ENCODE data around the gene ZNF385C. TPM values are rescaled to one million over a fixed set of nuclear protein-coding genes. Genes with fewer than 3 reads are reported as not detected.

The ZNF385C gene
- total RNA-seq, 4 donors from 2014 or later = 0.27 to 0.48 TPM; not detected in 2

DNA sequence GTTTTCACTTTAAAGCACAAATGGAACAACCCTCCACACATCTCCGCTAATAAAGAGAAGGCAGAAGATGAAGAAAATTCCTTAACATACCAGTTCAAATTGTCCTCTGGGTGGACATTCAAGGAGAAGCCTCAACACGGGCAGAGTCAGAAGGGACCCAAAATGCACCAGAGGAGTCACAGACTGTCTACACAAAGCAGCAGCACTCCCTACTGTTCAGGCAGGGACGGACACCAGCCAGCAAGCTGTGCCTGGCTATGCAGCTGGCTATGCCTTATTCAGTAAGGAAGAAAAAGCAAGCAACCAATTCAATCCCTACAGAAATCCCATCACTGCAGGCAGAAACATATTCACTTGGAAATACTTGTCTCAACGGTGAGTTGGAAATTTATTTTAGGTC lies 89.1 kb downstream of the ZNF385C start:
- no peak overlapping the region for H3K27ac ChIP-seq
- intact Hi-C loops (cut with DNase I; ENCODE audit: low total_unique reads) (no loop called here), in situ Hi-C loops (cut with MboI; ENCODE audit: low pct_ligation_motif_present in 1 of 4, low pct_unique_long_range_greater_than_20kb in 1 of 4, low sequenced_read_pairs in 3 of 4) (no loop called here)
- H3K4me3 ChIP-seq = no peak overlapping the region
- 80% methylated on average over 4 of the region's 4 CpGs; no CpG with 5 or more reads in 1 of the 2 donors for WGBS, 2 donors (ENCODE audit: low coverage in 1 of 2)
- no peaks in the 10 kb centered on the region for H3K36me3 ChIP-seq
- H3K27me3 ChIP-seq = no peaks in the 10 kb centered on the region
- no peak for TF ChIP-seq EP300 (IDR thresholded peaks at IDR 0.05; ENCODE audit: low read depth)
- TF ChIP-seq, protein P1, sequence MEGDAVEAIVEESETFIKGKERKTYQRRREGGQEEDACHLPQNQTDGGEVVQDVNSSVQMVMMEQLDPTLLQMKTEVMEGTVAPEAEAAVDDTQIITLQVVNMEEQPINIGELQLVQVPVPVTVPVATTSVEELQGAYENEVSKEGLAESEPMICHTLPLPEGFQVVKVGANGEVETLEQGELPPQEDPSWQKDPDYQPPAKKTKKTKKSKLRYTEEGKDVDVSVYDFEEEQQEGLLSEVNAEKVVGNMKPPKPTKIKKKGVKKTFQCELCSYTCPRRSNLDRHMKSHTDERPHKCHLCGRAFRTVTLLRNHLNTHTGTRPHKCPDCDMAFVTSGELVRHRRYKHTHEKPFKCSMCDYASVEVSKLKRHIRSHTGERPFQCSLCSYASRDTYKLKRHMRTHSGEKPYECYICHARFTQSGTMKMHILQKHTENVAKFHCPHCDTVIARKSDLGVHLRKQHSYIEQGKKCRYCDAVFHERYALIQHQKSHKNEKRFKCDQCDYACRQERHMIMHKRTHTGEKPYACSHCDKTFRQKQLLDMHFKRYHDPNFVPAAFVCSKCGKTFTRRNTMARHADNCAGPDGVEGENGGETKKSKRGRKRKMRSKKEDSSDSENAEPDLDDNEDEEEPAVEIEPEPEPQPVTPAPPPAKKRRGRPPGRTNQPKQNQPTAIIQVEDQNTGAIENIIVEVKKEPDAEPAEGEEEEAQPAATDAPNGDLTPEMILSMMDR (IDR thresholded peaks at IDR 0.05) = peak in 1 of 5 experiments; percentile 15
- no peaks in the 10 kb centered on the region for H3K9me3 ChIP-seq
- no peak for DNase-seq
- H3K4me1 ChIP-seq = peaks cover 7 to 63% (median 28%) of the 10 kb centered on the region in 4 donors

DNA sequence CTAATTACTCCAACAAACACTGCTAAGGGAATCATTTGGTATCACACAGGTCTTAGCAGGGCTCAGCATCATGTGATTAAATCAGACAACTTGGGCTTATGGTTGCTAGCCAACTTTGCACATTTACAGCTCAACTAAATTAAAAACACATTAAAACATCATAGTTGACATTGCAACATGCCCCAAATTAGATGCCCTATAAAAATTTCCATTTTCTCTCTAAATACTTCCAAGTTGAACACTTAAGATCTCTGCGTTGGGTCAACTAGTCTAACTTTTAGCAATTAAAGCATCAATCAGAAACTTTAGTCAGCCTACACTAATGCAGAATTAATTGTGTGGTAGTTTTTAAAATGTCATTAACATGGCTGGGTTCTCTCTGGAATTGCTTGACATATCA lies 93.1 kb downstream of the ZNF385C start:
- in situ Hi-C loops (cut with MboI; ENCODE audit: low pct_ligation_motif_present in 1 of 4, low pct_unique_long_range_greater_than_20kb in 1 of 4, low sequenced_read_pairs in 3 of 4) = no loop called here
- peaks cover 0 to 12% (median 0%) of the 10 kb centered on the region in 4 donors for H3K36me3 ChIP-seq
- DNase-seq = no peak
- no peak for TF ChIP-seq POLR2AphosphoS5 (IDR thresholded peaks at IDR 0.05)
- no peak for TF ChIP-seq POLR2A (IDR thresholded peaks at IDR 0.05)
- TF ChIP-seq, protein P1 (IDR thresholded peaks at IDR 0.05) = no peak
- TF ChIP-seq EP300 (IDR thresholded peaks at IDR 0.05; ENCODE audit: low read depth) = no peak
- H3K4me1 ChIP-seq = peaks cover 13 to 69% (median 28%) of the 10 kb centered on the region in 4 donors
- WGBS, 2 donors (ENCODE audit: low coverage in 1 of 2) = 60 to 71% methylated on average over 1 of the region's 1 CpG
- no peak overlapping the region for H3K27ac ChIP-seq
- H3K4me3 ChIP-seq = no peak overlapping the region
- no peaks in the 10 kb centered on the region for H3K9me3 ChIP-seq
- intact Hi-C loops (cut with DNase I; ENCODE audit: low total_unique reads) = no loop called here
- no peaks in the 10 kb centered on the region for H3K27me3 ChIP-seq

DNA sequence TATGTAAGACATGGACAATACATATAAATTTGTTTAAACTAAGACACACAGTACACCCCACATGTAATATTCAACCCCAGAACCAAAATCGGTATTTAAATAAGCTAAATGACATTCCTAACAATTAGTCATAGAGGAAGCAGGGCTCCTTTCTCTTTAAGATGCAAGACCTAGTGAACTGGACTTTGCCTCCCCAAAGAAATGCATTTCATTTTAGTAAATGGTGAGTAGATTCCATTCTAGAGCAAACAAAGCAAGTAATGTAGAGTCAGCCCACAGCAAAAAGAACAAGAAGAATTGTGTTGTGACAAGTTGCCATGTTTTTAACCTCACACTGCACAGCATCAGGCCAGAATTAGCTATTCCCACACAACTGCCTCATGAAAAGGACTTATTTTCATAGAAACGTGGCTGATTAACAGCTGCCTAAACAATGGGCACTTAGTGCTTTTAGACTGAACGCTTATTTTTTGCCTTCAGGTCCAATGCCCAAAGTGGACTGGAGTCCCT lies 95.4 kb downstream of the ZNF385C start:
- Histone ChIP-seq H3K27me3 (no peaks in the 10 kb centered on the region), H3K9me3 (no peaks in the 10 kb centered on the region), H3K4me1 (peaks cover 13 to 67% (median 30%) of the 10 kb centered on the region in 4 donors), H3K36me3 (peaks cover 0 to 30% (median 5%) of the 10 kb centered on the region in 4 donors), H3K4me3 (no peak overlapping the region), H3K27ac (peak overlapping the region in 3 of 4 donors; percentile 45 to 53 (median 46))
- DNase-seq = no peak
- TF ChIP-seq POLR2A (IDR thresholded peaks at IDR 0.05) (no peak), POLR2AphosphoS5 (IDR thresholded peaks at IDR 0.05) (no peak), EP300 (IDR thresholded peaks at IDR 0.05; ENCODE audit: low read depth) (no peak)
- TF ChIP-seq, protein P1 (IDR thresholded peaks at IDR 0.05) = no peak
- in situ Hi-C loops (cut with MboI; ENCODE audit: low pct_ligation_motif_present in 1 of 4, low pct_unique_long_range_greater_than_20kb in 1 of 4, low sequenced_read_pairs in 3 of 4) (no loop called here), intact Hi-C loops (cut with DNase I; ENCODE audit: low total_unique reads) (no loop called here)
- 33 to 51% methylated on average over 1 to 3 of the region's 3 CpGs for WGBS, 2 donors (ENCODE audit: low coverage in 1 of 2)

DNA sequence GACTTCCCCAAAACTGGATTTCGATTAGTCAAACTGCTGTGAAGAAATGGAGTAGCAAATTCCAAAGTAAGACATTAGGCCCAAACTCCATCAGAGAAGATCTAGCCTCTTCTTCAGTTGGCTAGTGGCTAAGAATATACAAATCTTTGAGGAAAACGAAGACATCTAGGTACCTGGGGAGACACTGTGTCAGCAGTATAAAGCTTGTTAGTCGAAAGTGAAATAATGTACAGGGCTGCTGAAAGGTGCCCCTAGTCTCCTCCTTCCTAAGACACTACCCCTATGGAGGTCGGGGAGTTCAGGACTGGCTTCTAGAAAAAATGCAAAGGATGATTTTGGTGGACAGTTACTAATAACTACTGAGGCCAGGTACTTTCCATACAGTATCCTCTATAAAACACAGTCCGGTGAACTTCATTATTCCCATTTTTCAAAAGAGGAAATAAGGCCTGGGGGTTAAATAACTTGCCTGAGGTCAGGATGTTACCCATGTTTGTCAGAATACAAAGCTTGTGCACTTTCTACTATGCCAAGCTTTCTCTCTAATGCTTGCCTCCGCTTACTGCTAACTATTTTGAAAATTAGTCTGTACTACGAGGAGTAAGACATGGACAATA lies 96.0 kb downstream of the ZNF385C start:
- in situ Hi-C loops (cut with MboI; ENCODE audit: low pct_ligation_motif_present in 1 of 4, low pct_unique_long_range_greater_than_20kb in 1 of 4, low sequenced_read_pairs in 3 of 4) = no loop called here
- Histone ChIP-seq H3K9me3 (no peaks in the 10 kb centered on the region), H3K4me1 (peaks cover 13 to 67% (median 30%) of the 10 kb centered on the region in 4 donors), H3K36me3 (peaks cover 0 to 35% (median 7%) of the 10 kb centered on the region in 4 donors), H3K27ac (peak overlapping the region in 2 of 4 donors; percentile 46 to 53), H3K4me3 (no peak overlapping the region), H3K27me3 (no peaks in the 10 kb centered on the region)
- intact Hi-C loops (cut with DNase I; ENCODE audit: low total_unique reads) = no loop called here
- DNase-seq = no peak
- TF ChIP-seq POLR2A (IDR thresholded peaks at IDR 0.05) (no peak), EP300 (IDR thresholded peaks at IDR 0.05; ENCODE audit: low read depth) (no peak), POLR2AphosphoS5 (IDR thresholded peaks at IDR 0.05) (no peak)
- TF ChIP-seq, protein P1 (IDR thresholded peaks at IDR 0.05) = no peak
- WGBS, 2 donors (ENCODE audit: low coverage in 1 of 2) = 85 to 88% methylated on average over 5 to 7 of the region's 7 CpGs
